HL-60 (cell line): ENCODE data around the gene SLC4A4.

Source experiments
- DNase-seq, 2 experiments: peaks; one replicate each; pipeline ENCODE4 v3.0.0-alpha.2; 2010 to 2020; ENCODE audit warnings: low read depth in 1 of 2, low spot score in 1 of 2
- H3K27ac ChIP-seq: fragments of 250-450 bp; sonication (Bioruptor Pico); replicated peaks from 2 replicates; pipeline ENCODE4 v1.5.1; 2020; ENCODE audit warnings: mild to moderate bottlenecking, moderate library complexity
- H3K27me3 ChIP-seq: fragments of 250-450 bp; sonication (Bioruptor Pico); 2 replicates; pipeline ENCODE4 v1.5.1; 2021; ENCODE audit warnings: mild to moderate bottlenecking, moderate library complexity; ENCODE audit not compliant: insufficient read depth, poor library complexity, severe bottlenecking
- H3K4me3 ChIP-seq: replicated peaks from 2 replicates; pipeline ENCODE4 v1.5.1; 2011; ENCODE audit warnings: mild to moderate bottlenecking, control low read depth, low read length; ENCODE audit not compliant: insufficient read depth
- GABPA ChIP-seq: IDR thresholded peaks from 2 replicates; pipeline ENCODE4 v1.6.1; 2012; ENCODE audit warnings: low read depth
- POLR2AphosphoS5 ChIP-seq: IDR thresholded peaks from 2 replicates; pipeline ENCODE4 v1.6.1; 2012; ENCODE audit warnings: low read depth
- SPI1 ChIP-seq: IDR thresholded peaks from 2 replicates; pipeline ENCODE4 v1.6.1; 2012; ENCODE audit warnings: low read depth, mild to moderate bottlenecking, borderline replicate concordance
- TF ChIP-seq, protein P1 (sequence below): IDR thresholded peaks from 2 replicates; pipeline ENCODE4 v1.6.1; 2012; ENCODE audit warnings: low read depth; ENCODE audit not compliant: insufficient replicate concordance
- TF ChIP-seq, protein P2 (sequence below): IDR thresholded peaks from one replicate; pipeline ENCODE4 v1.5.1; 2011; ENCODE audit warnings: low read length, control low read depth, inconsistent platforms; ENCODE audit not compliant: insufficient read depth

The SLC4A4 gene

DNA sequence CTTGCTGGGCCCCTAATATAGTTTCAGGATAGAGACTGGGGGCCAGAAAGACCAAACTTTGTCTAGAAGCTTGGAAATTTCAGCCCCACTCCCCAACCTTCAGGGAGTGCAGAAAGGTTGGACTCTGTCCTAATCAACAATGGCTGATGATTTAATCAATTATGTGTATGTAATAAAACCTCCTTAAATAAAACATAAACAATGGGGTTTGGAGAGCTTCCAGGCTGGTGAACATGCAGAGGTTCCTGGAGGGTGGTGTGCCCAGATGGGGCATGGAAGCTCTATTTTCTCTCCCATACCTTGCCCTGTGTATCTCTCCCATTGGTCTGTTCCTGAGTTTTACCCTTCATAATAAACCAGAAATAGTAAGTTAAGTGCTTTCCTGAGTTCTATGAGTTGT is 270.8 kb downstream of the SLC4A4 start:
- H3K4me3 ChIP-seq, result no peak overlapping the region
- H3K27me3 ChIP-seq, result no peaks in the 10 kb centered on the region
- TF ChIP-seq, protein P1, sequence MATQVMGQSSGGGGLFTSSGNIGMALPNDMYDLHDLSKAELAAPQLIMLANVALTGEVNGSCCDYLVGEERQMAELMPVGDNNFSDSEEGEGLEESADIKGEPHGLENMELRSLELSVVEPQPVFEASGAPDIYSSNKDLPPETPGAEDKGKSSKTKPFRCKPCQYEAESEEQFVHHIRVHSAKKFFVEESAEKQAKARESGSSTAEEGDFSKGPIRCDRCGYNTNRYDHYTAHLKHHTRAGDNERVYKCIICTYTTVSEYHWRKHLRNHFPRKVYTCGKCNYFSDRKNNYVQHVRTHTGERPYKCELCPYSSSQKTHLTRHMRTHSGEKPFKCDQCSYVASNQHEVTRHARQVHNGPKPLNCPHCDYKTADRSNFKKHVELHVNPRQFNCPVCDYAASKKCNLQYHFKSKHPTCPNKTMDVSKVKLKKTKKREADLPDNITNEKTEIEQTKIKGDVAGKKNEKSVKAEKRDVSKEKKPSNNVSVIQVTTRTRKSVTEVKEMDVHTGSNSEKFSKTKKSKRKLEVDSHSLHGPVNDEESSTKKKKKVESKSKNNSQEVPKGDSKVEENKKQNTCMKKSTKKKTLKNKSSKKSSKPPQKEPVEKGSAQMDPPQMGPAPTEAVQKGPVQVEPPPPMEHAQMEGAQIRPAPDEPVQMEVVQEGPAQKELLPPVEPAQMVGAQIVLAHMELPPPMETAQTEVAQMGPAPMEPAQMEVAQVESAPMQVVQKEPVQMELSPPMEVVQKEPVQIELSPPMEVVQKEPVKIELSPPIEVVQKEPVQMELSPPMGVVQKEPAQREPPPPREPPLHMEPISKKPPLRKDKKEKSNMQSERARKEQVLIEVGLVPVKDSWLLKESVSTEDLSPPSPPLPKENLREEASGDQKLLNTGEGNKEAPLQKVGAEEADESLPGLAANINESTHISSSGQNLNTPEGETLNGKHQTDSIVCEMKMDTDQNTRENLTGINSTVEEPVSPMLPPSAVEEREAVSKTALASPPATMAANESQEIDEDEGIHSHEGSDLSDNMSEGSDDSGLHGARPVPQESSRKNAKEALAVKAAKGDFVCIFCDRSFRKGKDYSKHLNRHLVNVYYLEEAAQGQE, result no peak
- TF ChIP-seq, protein P2, sequence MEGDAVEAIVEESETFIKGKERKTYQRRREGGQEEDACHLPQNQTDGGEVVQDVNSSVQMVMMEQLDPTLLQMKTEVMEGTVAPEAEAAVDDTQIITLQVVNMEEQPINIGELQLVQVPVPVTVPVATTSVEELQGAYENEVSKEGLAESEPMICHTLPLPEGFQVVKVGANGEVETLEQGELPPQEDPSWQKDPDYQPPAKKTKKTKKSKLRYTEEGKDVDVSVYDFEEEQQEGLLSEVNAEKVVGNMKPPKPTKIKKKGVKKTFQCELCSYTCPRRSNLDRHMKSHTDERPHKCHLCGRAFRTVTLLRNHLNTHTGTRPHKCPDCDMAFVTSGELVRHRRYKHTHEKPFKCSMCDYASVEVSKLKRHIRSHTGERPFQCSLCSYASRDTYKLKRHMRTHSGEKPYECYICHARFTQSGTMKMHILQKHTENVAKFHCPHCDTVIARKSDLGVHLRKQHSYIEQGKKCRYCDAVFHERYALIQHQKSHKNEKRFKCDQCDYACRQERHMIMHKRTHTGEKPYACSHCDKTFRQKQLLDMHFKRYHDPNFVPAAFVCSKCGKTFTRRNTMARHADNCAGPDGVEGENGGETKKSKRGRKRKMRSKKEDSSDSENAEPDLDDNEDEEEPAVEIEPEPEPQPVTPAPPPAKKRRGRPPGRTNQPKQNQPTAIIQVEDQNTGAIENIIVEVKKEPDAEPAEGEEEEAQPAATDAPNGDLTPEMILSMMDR, result no peak
- no peak overlapping the region for H3K27ac ChIP-seq
- no peak for DNase-seq

- TF ChIP-seq POLR2AphosphoS5, result no peak
- TF ChIP-seq, protein P2, result no peak
- TF ChIP-seq GABPA, result no peak
- TF ChIP-seq, protein P1, result no peak
- TF ChIP-seq SPI1, result no peak
- no peaks in the 10 kb centered on the region for H3K27me3 ChIP-seq
- no peak overlapping the region for H3K4me3 ChIP-seq
- H3K27ac ChIP-seq, result no peak overlapping the region
- no peak for DNase-seq
Measured at GRCh38 chr4:71614621-71615020, 275.8 kb downstream of the SLC4A4 start.

DNA sequence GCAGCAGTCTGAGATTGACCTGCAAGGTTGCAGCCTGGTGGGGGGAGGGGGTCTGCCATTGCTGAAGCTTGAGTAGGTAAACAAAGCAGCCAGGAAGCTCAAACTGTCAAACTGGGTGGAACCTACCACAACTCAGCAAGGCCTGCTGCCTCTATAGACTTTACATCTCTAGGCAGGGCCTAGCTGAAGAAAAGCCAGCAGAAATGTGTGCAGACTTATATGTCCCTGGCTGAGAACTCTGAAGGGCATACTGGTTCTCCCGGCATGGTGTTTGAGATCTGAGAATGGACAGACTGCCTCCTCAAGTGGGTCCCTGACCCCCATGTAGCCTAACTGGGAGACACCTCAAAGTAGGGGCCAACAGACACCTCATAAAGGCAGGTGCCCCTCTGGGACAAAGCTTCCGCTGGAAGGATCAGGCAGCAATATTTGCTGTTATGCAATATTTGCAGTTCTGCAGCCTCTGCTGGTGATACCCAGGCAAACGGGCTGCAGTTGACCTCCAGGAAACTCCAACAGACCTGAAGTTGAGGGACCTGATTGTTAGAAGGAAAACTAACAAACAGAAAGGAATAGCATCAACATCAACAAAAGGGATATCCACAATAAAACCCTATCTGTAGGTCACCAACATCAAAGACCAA is 277.5 kb downstream of the SLC4A4 start:
- no peak for DNase-seq
- no peaks in the 10 kb centered on the region for H3K27me3 ChIP-seq
- TF ChIP-seq POLR2AphosphoS5 (no peak), SPI1 (no peak), GABPA (no peak)
- TF ChIP-seq, protein P1, result no peak
- TF ChIP-seq, protein P2, result no peak
- H3K27ac ChIP-seq, result no peak overlapping the region
- no peak overlapping the region for H3K4me3 ChIP-seq
